Subcutaneous adipose tissue (tissue), 4 donors: ENCODE results near the gene CARD10. TPM values are rescaled to one million over a fixed set of nuclear protein-coding genes. Genes with fewer than 3 reads are reported as not detected.

Source experiments
- total RNA-seq, 4 donors: library from RNA; depleted of rRNA; stranded (reverse); fragments of >200 nt; gene quantifications; one replicate each; pipeline ENCODE4 v1.1.0, GENCODE V29; 2016
- TF ChIP-seq, protein P1 (sequence below): fragments of 450-650 bp; IDR thresholded peaks from one replicate; pipeline ENCODE4 v1.5.1; 2016; ENCODE audit warnings: low read depth, mild to moderate bottlenecking, control low read depth, antibody characterized with exemption, moderate library complexity

CARD10 gene
- total RNA-seq, 4 donors from 2014 or later: 1.9 to 11.7 (median 3.6) TPM

DNA sequence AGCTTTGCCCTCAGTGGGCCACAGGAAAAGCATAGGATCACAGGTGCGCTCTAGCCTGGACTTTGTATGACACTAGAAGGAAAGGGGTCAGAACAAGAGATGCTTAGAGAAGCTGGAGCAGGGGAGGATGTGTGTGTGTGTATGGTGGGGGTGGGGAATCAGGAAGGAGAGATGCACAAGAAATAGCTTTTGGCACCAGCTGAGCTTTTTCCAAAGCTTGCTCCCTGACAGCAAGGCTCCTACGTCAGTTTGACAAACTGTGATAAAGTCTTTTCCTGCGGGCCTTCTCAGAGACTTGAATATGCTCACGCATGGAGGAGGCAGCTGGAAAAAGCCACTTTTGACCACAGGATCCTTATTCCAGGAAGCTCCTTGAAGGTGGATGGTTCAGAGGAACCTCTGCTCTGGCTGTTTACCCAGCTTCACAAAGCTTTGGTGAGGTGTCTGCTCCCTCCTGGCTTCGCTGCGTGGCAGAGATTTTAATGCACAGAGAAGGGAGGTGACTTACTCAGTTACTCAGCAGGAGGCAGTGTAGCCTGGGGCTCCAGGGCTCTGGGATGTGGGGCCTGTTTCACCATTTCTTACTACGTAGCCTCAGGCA is 45.0 kb upstream of the CARD10 start:
- TF ChIP-seq, protein P1, sequence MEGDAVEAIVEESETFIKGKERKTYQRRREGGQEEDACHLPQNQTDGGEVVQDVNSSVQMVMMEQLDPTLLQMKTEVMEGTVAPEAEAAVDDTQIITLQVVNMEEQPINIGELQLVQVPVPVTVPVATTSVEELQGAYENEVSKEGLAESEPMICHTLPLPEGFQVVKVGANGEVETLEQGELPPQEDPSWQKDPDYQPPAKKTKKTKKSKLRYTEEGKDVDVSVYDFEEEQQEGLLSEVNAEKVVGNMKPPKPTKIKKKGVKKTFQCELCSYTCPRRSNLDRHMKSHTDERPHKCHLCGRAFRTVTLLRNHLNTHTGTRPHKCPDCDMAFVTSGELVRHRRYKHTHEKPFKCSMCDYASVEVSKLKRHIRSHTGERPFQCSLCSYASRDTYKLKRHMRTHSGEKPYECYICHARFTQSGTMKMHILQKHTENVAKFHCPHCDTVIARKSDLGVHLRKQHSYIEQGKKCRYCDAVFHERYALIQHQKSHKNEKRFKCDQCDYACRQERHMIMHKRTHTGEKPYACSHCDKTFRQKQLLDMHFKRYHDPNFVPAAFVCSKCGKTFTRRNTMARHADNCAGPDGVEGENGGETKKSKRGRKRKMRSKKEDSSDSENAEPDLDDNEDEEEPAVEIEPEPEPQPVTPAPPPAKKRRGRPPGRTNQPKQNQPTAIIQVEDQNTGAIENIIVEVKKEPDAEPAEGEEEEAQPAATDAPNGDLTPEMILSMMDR: no peak

DNA sequence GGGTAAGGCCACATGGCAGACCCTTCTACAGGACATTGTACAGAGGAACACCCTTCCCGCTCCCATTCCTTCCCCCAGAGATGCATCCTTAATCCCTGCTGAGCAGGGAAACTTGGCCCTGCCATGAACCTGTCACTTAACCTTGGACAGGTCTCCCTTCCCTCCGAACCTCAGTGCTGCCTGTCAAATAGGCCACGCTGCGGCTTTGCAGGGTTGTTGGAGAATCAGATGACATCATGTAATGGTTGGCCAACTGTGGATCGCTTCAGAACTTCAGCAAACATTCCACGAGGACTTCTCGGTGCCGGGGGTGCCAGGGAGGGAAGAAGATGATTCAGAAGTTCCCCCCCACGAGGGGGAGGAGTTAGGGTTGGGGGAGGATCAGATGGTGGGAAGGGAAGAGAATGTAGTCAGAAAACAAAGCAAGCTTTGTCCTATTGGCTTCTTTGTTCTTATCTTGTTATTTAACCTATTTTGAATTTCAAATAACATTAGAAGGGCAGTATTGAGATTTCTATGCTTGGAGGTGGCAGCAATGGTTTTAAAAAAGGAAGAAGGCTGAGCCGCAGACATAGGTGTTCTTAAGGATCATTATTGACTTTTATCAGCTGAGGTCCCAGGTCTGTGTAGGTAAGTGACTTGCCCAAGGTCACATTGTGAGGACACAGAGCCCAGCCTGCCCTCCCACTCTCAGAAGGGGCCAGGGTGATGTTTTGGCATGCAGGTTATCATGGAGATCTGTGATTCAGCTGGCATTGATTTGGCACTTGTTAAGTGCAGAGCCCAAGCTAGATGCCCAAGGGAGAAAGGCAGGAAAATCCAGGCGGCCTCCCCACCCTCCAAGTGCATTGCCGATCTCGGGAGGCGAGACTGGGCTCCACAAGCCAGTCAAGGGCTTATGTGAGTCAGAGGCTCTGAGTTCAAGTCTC is 44.2 kb upstream of the CARD10 start:
- TF ChIP-seq, protein P1: no peak

DNA sequence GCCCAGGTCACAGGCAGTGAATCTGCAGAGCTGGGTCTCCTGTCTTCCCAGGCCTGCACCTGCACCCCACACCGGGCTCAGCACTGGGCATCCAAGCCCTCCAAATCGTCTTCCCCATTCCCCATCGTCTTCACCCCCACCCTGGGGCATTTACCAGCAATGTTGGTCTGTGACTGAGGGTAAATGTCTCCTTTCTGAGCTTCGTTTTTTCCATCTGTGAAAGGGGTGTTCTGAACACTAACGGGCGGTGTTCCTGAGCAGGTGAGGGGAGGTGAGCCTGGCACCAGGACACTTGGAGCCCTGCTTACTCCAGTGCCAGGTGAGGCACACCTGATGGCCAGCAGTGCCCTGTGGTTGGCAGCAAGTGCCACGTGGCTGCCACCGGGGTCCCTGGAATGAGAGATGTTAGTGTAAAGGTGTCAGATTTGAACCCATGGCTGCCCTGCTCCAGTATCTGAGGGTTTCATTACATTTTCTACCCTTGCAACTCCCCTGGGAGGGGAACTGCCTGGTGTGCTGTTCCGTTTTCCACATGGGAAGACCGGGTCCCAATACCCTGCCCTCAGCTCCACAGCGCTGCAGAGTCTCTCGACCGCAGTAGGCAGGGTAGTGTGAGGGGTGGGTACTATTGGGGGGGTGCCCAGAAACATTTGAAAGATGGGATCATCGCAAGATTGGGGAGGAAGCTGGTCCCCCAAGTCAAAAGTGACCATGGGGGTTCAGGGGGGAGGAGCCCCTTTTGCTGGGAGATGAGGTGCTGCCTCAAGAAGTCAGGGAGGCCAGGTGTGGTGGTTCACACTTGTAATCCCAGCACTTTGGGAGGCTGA is 43.0 kb upstream of the CARD10 start:
- TF ChIP-seq, protein P1: no peak

DNA sequence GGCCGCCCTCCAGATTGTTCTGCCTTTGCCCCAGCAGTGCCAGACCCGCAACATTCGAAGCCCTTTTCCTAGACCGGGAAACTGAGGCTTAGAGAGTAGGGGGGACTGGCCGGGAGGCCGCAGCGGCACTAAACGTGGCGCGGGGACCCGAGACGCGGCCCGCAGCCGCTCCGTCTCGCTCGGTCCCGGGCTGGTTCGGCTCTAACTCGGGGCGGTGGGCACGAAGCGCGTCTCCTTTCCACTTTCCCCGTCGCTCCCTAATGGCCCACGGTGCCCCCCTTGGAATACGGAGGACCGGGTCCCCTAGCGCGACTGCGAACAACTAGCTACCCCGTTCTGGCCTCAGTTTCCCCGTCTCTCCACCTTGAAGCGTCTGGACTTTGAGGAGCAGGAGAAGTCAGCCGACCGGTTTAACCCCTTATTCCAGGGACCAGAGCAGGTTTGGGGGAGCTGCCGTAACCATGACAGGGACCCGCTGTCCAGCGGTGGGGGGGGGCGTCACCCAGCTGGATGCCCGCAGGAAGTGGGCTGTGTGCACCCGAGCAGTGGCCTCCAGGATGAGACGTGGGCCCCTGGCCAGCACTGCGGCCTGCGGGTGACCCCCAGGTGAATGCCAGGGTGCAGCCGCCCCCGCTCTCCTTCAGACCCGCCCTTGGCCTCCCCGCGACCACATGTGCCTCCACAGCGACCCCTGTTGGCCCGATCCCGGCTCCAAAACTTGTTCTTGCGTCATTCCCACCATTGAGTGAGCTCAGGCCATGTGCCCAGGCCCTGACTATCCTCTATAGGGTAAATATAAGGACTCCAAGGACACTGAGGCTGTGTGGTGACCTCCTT is 42.2 kb upstream of the CARD10 start:
- TF ChIP-seq, protein P1: no peak

DNA sequence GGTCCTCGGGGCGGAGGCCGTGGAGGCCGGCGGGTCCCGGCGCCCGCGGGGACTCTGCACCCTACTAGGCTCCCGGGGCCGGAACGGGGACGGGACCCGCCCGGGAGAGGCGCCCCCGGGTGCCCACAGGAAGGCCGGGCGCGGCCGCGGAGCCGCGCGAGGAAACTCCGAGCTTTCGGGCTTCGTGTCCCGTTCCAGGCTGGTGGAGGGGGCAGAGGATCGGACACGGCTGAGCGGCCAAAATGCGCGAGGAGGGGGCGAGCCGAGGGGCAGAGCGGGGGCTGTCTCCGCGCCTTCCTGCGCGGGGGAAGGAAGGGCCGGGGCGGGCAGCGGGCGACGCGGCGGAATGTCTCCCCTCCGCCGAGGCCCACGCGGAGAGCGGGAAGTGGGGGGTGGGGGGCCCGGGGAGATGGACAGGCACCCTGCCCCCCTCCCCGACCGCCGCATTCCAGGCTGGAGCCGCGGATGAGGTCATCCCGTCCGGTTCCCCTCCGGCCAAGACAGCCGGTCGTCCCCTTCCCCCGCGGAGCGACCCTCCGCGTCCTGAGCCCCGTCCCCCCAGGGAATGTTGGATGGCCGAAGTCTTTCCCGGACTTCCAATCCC is 41.5 kb upstream of the CARD10 start:
- TF ChIP-seq, protein P1: no peak

DNA sequence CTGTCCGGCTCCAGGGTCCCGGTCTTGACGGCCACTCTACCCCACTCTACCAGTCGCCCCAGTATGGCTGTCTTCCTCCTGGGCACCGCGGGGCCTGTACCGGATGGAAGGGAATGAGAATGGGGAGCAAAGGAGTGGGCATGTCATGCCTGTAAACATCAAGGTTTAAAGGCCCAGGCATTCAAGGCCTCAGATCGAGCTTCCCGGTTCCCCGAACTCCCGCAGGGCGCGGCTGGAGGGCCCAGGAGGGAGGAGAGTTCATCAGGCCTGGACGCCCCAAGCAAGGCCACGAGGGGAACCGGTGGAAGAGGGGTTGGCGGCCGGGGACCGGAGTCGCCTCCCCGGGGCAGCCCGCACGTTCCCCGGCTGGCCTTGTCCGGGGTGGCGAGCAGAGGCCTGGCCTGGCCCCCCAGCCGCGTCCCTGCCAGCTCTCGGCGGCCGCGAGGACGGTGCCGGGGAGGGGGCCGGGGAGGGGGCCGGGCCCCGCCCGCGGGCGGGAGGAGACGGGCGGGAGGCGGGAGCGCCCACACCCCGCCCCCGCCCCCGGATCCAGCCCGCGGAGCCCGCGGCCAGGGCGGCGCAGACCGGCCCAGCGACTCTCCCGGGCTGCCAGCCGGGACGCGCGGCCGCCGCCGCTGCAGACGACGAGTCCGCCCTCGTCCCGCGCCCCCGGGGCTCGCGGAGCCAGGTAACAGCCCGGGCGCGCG is 40.8 kb upstream of the CARD10 start, which contains the start of gene CDC42EP1:
TSS of gene CDC42EP1 (plus strand) at position 580 of the 707 bp plus-strand sequence. CDS start 5,870 bp downstream, outside the sequence.
- TF ChIP-seq, protein P1: no peak
